ENCODE data around the gene SYTL3. TPM values are rescaled to one million over a fixed set of nuclear protein-coding genes. Genes with fewer than 3 reads are reported as not detected.

The SYTL3 gene
- total RNA-seq, 1 experiment from 2014 or later, result 0.09 TPM

GRCh38 chr6:158799051-158799792 is 149.4 kb downstream of the SYTL3 start:
- H3K27ac ChIP-seq (ENCODE audit: insufficient read length, low read depth, low read length), result no peak overlapping the region
- H3T11ph ChIP-seq (ENCODE audit: low read length), result no peak overlapping the region
- H3K4me3 Mint-ChIP-seq, result no peak overlapping the region
- no peaks in the 10 kb centered on the region for H4K20me1 ChIP-seq (ENCODE audit: control insufficient read depth, insufficient read depth, insufficient read length)
- no peak overlapping the region; the same call in 1 of the 2 replicates for H3K14ac ChIP-seq (ENCODE audit: insufficient read depth, low read length)
- H3K4ac ChIP-seq (ENCODE audit: low read depth, low read length), result no peak overlapping the region
- H3K9me3 ChIP-seq (ENCODE audit: control insufficient read depth, low read depth, low read length), result no peaks in the 10 kb centered on the region
- no peak overlapping the region for H4K5ac ChIP-seq (ENCODE audit: insufficient read length, low read depth, low read length)
- H3K9me3 Mint-ChIP-seq, result no peaks in the 10 kb centered on the region
- H2AFZ ChIP-seq (ENCODE audit: low read length), result no peak overlapping the region
- no peak overlapping the region for H3K23ac ChIP-seq (ENCODE audit: insufficient read length, low read depth, low read length)
- no peak overlapping the region for H2BK20ac ChIP-seq (ENCODE audit: low read depth, low read length, poor library complexity, severe bottlenecking)
- H2BK12ac ChIP-seq (ENCODE audit: insufficient read length, low read depth, low read length), result no peak overlapping the region
- TF ChIP-seq, protein P1, sequence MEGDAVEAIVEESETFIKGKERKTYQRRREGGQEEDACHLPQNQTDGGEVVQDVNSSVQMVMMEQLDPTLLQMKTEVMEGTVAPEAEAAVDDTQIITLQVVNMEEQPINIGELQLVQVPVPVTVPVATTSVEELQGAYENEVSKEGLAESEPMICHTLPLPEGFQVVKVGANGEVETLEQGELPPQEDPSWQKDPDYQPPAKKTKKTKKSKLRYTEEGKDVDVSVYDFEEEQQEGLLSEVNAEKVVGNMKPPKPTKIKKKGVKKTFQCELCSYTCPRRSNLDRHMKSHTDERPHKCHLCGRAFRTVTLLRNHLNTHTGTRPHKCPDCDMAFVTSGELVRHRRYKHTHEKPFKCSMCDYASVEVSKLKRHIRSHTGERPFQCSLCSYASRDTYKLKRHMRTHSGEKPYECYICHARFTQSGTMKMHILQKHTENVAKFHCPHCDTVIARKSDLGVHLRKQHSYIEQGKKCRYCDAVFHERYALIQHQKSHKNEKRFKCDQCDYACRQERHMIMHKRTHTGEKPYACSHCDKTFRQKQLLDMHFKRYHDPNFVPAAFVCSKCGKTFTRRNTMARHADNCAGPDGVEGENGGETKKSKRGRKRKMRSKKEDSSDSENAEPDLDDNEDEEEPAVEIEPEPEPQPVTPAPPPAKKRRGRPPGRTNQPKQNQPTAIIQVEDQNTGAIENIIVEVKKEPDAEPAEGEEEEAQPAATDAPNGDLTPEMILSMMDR (conservative IDR thresholded peaks at IDR 0.05), result no peak
- peaks cover 77% of the 10 kb centered on the region for H3K79me2 ChIP-seq (ENCODE audit: insufficient read depth, low read length)
- H3K56ac ChIP-seq (ENCODE audit: insufficient read length, low read depth, low read length), result no peak overlapping the region
- no peak overlapping the region for H3K9ac ChIP-seq (ENCODE audit: extremely low read depth, insufficient read length, low read length)
- no peaks in the 10 kb centered on the region for H3K23me2 ChIP-seq (ENCODE audit: insufficient read length, low read depth, low read length, poor library complexity, severe bottlenecking)
- H2BK15ac ChIP-seq (ENCODE audit: low read depth, low read length), result no peak overlapping the region
- peaks cover 12% of the 10 kb centered on the region; the same call in 1 of the 2 replicates for H3K4me1 ChIP-seq (ENCODE audit: insufficient read depth, low read length)
- peaks cover 4 to 39% (median 17%) of the 10 kb centered on the region in 3 experiments; a peak in 6 of 7 replicates for H3K36me3 Mint-ChIP-seq (ENCODE audit: insufficient read depth in 1 of 3, low read depth in 3 of 3)
- H3K27me3 Mint-ChIP-seq (ENCODE audit: low read depth), result no peaks in the 10 kb centered on the region
- H3K4me2 ChIP-seq (ENCODE audit: insufficient read depth, insufficient read length, low read length), result no peak overlapping the region
- no CpG with 5 or more reads among the region's 11 CpGs for WGBS (ENCODE audit: extremely low coverage, insufficient read length, low lambda C conversion rate)
- no peak overlapping the region for H2BK120ac ChIP-seq (ENCODE audit: low read depth, low read length, poor library complexity, severe bottlenecking)
- H3K4me1 Mint-ChIP-seq, result peaks cover 61 to 64% of the 10 kb centered on the region in 2 experiments
- no peak overlapping the region for H2BK5ac ChIP-seq (ENCODE audit: insufficient read length, low read length)
- no peak for DNase-seq
- H3K27me3 ChIP-seq (ENCODE audit: insufficient read depth, low read length), result no peaks in the 10 kb centered on the region
- no peak overlapping the region for H3K18ac ChIP-seq (ENCODE audit: insufficient read length, low read depth, low read length)
- no peaks in the 10 kb centered on the region for H3K79me1 ChIP-seq (ENCODE audit: insufficient read depth, low read depth, low read length, poor library complexity, severe bottlenecking)
- H3K27ac Mint-ChIP-seq, result peak overlapping the region in 2 of 3 experiments; percentile 49; a peak in 2 of 7 replicates
- no peak overlapping the region for H4K8ac ChIP-seq (replicated peaks; ENCODE audit: insufficient read length, low read depth, low read length)
- no peak overlapping the region for H4K91ac ChIP-seq (ENCODE audit: insufficient read length, low read depth, low read length)
- H2AK5ac ChIP-seq (ENCODE audit: insufficient read length, low read length), result no peak overlapping the region

Measured in H9 (cell line).